K562 (cell line): ENCODE measurements around the gene SHLD1. TPM values are rescaled to one million over a fixed set of nuclear protein-coding genes. Genes with fewer than 3 reads are reported as not detected.
A peak's percentile ranks its signal among the peaks of the same experiment; 100 is the strongest.

ENCODE experiments used
- ATAC-seq: fragments of 200-7000 bp; cut with Tn5 transposase; 3 replicates; pipeline ENCODE4 v1.9.1; 2020; ENCODE audit warnings: moderate library complexity
- BruUV-seq: library from RNA; stranded (reverse); fragments of 400-500 nt; replicated peaks from 2 replicates; lab custom pipeline; 2021; lab: Mats Ljungman, UMichigan
- CTCF ChIA-PET: fragments of 300-600 bp; formaldehyde crosslinking; extraction: SDS; loops from one replicate; lab custom pipeline; 2021; ENCODE audit warnings: low intra/inter-chr PET ratio; lab: Yijun Ruan, JAX
- POLR2A ChIA-PET: fragments of 300-600, 350-650 bp; sonication (Branson Sonifier 250); formaldehyde crosslinking; extraction: SDS; loops from one replicate; lab custom pipeline; 2021; ENCODE audit warnings: antibody characterized with exemption, inconsistent platforms; lab: Yijun Ruan, JAX
- DNase-seq, 4 experiments: peaks; one replicate each; pipeline versions ENCODE4 v3.0.0 to v3.0.0-alpha.2; 2011 to 2018; ENCODE audit warnings: low spot score in 3 of 4, mixed read lengths in 3 of 4; ENCODE audit errors: extremely low read depth in 1 of 4
- FAIRE-seq: peaks from 2 replicates; lab custom pipeline; 2011; peaks lifted over from hg19 to GRCh38; lab: Jason Lieb, UNC
- H2AFZ ChIP-seq: 2 replicates; pipeline ENCODE4 v1.6.0; 2011; ENCODE audit warnings: low read depth, low read length, control low read depth, inconsistent platforms
- H3K27ac ChIP-seq: fragments of 200-600 bp; 3 replicates; pipeline ENCODE4 v1.8.0; 2011; ENCODE audit warnings: low read depth, mild to moderate bottlenecking, control low read depth, inconsistent platforms, low read length, moderate library complexity, mixed read lengths; ENCODE audit errors: extremely low read depth
- H3K27me3 ChIP-seq, 2 experiments: fragments of 300-600 bp in 1 of 2; 2 replicates in 1 of 2; 3 replicates in 1 of 2; pipeline versions ENCODE4 v1.6.0 to v1.8.0; 2011; ENCODE audit warnings: inconsistent platforms in 2 of 2, low read length in 2 of 2, mild to moderate bottlenecking in 1 of 2, mixed read lengths in 1 of 2, moderate library complexity in 1 of 2; ENCODE audit not compliant: control insufficient read depth in 2 of 2, insufficient read depth in 2 of 2
- H3K36me3 ChIP-seq: fragments of 300-600 bp; 3 replicates; pipeline ENCODE4 v1.8.0; 2011; ENCODE audit warnings: mild to moderate bottlenecking, low read length, inconsistent platforms; ENCODE audit not compliant: control insufficient read depth, insufficient read depth
- H3K4me1 ChIP-seq, 2 experiments: fragments of 200-600 bp in 1 of 2; replicated peaks in 1 of 2; 2 replicates in 1 of 2; 3 replicates in 1 of 2; pipeline versions ENCODE4 v1.5.1 to v1.8.0; 2011; ENCODE audit warnings: inconsistent platforms in 2 of 2, low read length in 2 of 2, mild to moderate bottlenecking in 1 of 2, mixed read lengths in 1 of 2, moderate library complexity in 1 of 2; ENCODE audit not compliant: control insufficient read depth in 2 of 2, insufficient read depth in 2 of 2
- H3K4me2 ChIP-seq: 2 replicates; pipeline ENCODE4 v1.6.1; 2011; ENCODE audit warnings: low read length, control low read depth, inconsistent platforms, mixed read lengths; ENCODE audit not compliant: insufficient read depth
- H3K4me3 ChIP-seq: fragments of 200-600 bp; sonication (generic), shearing (Covaris generic); 2 replicates; pipeline ENCODE4 v1.5.1; 2016; ENCODE audit warnings: control low read depth, inconsistent platforms
- H3K79me2 ChIP-seq: fragments of 200-600 bp; 3 replicates; pipeline ENCODE4 v1.8.0; 2011; ENCODE audit warnings: low read length, inconsistent platforms; ENCODE audit not compliant: control insufficient read depth, insufficient read depth
- H3K9ac ChIP-seq, 2 experiments: 2 replicates each; pipeline versions ENCODE4 v1.6.0 to v1.6.1; 2011; ENCODE audit warnings: low read depth in 2 of 2, low read length in 2 of 2, control low read depth in 1 of 2, inconsistent platforms in 1 of 2, mild to moderate bottlenecking in 1 of 2, mixed read lengths in 1 of 2; ENCODE audit not compliant: insufficient read depth in 1 of 2
- H3K9me1 ChIP-seq: one replicate; pipeline ENCODE4 v1.6.0; 2011; ENCODE audit warnings: inconsistent platforms, mild to moderate bottlenecking, low read length, moderate library complexity; ENCODE audit not compliant: control insufficient read depth, insufficient read depth
- H3K9me3 ChIP-seq: replicated peaks from 2 replicates; pipeline ENCODE4 v1.5.1; 2011; ENCODE audit warnings: low read depth, low read length, inconsistent platforms; ENCODE audit not compliant: control insufficient read depth, insufficient read depth
- H4K20me1 ChIP-seq: replicated peaks from 2 replicates; pipeline ENCODE4 v1.6.1; 2011; ENCODE audit warnings: low read length, inconsistent platforms, mixed read lengths; ENCODE audit not compliant: control insufficient read depth, insufficient read depth
- CXXC5 ChIP-seq: fragments of 250-450 bp; sonication (Bioruptor Pico); IDR thresholded peaks from 2 replicates; pipeline ENCODE4 v1.8.0; 2022; ENCODE audit warnings: inconsistent platforms, mild to moderate bottlenecking, moderate library complexity
- DPF2 ChIP-seq: fragments of 450-650 bp; IDR thresholded peaks from 2 replicates; pipeline ENCODE4 v1.6.1; 2016
- GATA2 ChIP-seq: sonication (generic); formaldehyde crosslinking; IDR thresholded peaks from 2 replicates; pipeline ENCODE4 v1.4.0; 2020; ENCODE audit warnings: mild to moderate bottlenecking, missing genetic modification reagents
- GMEB1 ChIP-seq: fragments of 250-450 bp; sonication (Bioruptor Pico); IDR thresholded peaks from 2 replicates; pipeline ENCODE4 v1.4.0; 2020; ENCODE audit warnings: mild to moderate bottlenecking
- ID3 ChIP-seq, 2 experiments: fragments of 250-450 bp in 1 of 2; fragments of 450-650 bp in 1 of 2; sonication (Bioruptor Pico) in 1 of 2; IDR thresholded peaks; 2 replicates each; pipeline versions ENCODE4 v1.6.1 to v1.8.0; 2016 to 2021; ENCODE audit warnings: mild to moderate bottlenecking in 2 of 2, moderate library complexity in 2 of 2, missing compliant biosample characterization in 1 of 2, missing genetic modification characterization in 1 of 2
- KLF16 ChIP-seq: IDR thresholded peaks from 2 replicates; pipeline ENCODE4 v1.6.1; 2016; ENCODE audit warnings: antibody characterized with exemption
- LCOR ChIP-seq: sonication (generic); formaldehyde crosslinking; IDR thresholded peaks from 2 replicates; pipeline ENCODE4 v1.8.0; 2022; ENCODE audit warnings: mild to moderate bottlenecking, missing genetic modification reagents
- NR2C1 ChIP-seq, 2 experiments: fragments of 450-650 bp; IDR thresholded peaks; 2 replicates each; pipeline ENCODE4 v1.6.1; 2017; ENCODE audit warnings: mild to moderate bottlenecking in 2 of 2, antibody characterized with exemption in 1 of 2, inconsistent platforms in 1 of 2, missing compliant biosample characterization in 1 of 2, missing genetic modification characterization in 1 of 2
- TAL1 ChIP-seq: fragments of 450-650 bp; IDR thresholded peaks from 2 replicates; pipeline ENCODE4 v1.6.1; 2016; ENCODE audit warnings: mild to moderate bottlenecking
- TEAD4 ChIP-seq, 2 experiments: sonication (generic) in 1 of 2; formaldehyde crosslinking in 1 of 2; IDR thresholded peaks; 2 replicates each; pipeline versions ENCODE4 v1.6.1 to v1.8.0; 2012 to 2022; ENCODE audit warnings: borderline replicate concordance in 1 of 2, inconsistent platforms in 1 of 2, low read length in 1 of 2, mild to moderate bottlenecking in 1 of 2, missing genetic modification reagents in 1 of 2
- ZFX ChIP-seq: sonication (generic); formaldehyde crosslinking; IDR thresholded peaks from 2 replicates; pipeline ENCODE4 v1.8.0; 2022; ENCODE audit warnings: mild to moderate bottlenecking, missing genetic modification reagents, moderate library complexity
- ZNF592 ChIP-seq: fragments of 450-650 bp; IDR thresholded peaks from 2 replicates; pipeline ENCODE4 v1.6.1; 2017; ENCODE audit warnings: antibody characterized with exemption, mild to moderate bottlenecking
- WGBS: fragments of 100-300 bp; shearing (Covaris generic); methylation state at CpG from one replicate; pipeline ENCODE4 v1.1.6; 2016; ENCODE audit warnings: low coverage, mixed read lengths; ENCODE audit not compliant: insufficient coverage; ENCODE audit errors: missing lambda C conversion rate; 5-methylcytosine and 5-hydroxymethylcytosine counted together
- in situ Hi-C: fragments of 300-500 bp; cut with MboI; formaldehyde crosslinking; loops from 4 replicates; pipeline ENCODE4 v1.15.0; 2018; ENCODE audit warnings: inconsistent platforms, mixed read lengths
- intact Hi-C: fragments of 100-400 bp; cut with micrococcal nuclease; formaldehyde crosslinking; loops from 2 replicates; pipeline ENCODE4 v1.14.2; 2022
- polyA plus RNA-seq, 8 experiments: library from polyadenylated mRNA; depleted of rRNA in 4 of 8; stranded (reverse) in 5 of 8; unstranded in 3 of 8; fragments of >200 nt; fragmentation: Nextera tagmentation in 2 of 8; fragmentation: Illumina TruSeq in 1 of 8; extraction: Ambion mirVana in 2 of 8; extraction: Trizol in 1 of 8; gene quantifications; 2 replicates each; pipeline versions ENCODE4 v1.2.1 to v1.2.3, GENCODE V29; 2011 to 2014; ENCODE audit warnings: inconsistent platforms in 1 of 8, missing spikeins in 1 of 8
- total RNA-seq, 7 experiments: library from RNA; depleted of rRNA in 6 of 7; stranded (reverse); fragments of >200 nt in 6 of 7; fragmentation: Illumina TruSeq in 2 of 7; extraction: Trizol in 2 of 7; gene quantifications; 2 replicates each; pipeline versions ENCODE4 v1.2.1 to v1.2.3, GENCODE V29; 2011 to 2021; ENCODE audit warnings: low replicate concordance in 1 of 7

The SHLD1 gene
- total and polyA plus RNA-seq, 9 of the 15 experiments (the other 6 are each of a cell fraction or from before 2014, with no cell fraction given): 3.7 to 21.6 (median 8.2) TPM

DNA sequence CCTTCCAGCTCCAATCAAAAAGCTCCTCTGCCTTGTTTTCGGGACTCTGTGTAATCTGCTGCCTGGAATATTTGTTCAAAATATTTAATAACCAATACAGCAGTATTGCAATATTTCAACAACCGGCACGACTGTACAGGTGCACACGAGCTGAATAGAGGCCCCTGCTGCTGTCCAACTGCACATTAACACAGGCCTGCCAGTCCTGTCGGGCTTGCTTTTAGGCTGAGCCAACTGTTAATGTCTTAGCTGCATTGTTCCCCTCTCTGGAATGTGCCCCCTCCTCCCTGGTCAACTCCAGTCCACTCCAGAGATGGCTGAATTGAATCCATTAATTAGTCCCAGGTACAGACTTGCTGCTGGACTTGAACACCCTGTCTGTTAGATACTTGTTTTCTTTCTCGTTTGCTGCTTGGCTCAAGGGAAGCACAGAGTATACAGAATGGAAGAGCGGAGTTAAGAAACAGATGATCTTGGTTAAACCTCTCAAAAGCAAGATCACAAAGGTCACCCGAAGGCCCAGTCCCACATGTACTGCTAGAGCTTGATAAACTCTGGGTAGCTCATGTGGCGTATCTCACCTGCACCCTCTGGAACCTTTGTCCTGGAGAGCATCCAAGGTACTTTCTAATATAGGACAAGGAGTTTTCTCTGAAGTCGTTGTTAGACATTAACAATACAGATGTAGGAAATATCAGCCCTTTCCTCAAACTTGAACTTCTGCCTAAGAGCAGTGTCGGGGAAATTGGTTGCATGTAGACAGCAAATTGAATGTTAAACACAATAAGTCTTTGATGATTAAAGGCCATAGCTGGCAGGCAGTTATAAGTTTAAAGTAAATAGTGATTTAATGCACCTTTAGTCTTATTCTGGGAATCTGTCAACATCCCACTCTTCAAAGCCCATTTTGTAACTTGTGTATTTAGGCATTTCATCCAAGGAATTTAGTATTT, 31.9 kb downstream of the SHLD1 start:
- peak overlapping the region in 1 of 2 experiments; percentile 39; a peak in 2 of 4 replicates for H3K9ac ChIP-seq
- ATAC-seq: peak; percentile 75
- H3K4me2 ChIP-seq: peak overlapping the region; percentile 60
- H3K36me3 ChIP-seq: peaks cover 6% of the 10 kb centered on the region; the same call in 1 of the 3 replicates
- peak; percentile 91 for FAIRE-seq
- POLR2A ChIA-PET: interaction anchor here (0.7 kb wide), 1 partner anchor 31 kb away, joined by 3 read pairs; no protein-coding TSS in a partner anchor
- H3K4me3 ChIP-seq: no peak overlapping the region
- CTCF ChIA-PET: no interaction called here
- intact Hi-C loops (loop anchor here (5.0 to 10.0 kb wide), 3 partner anchors 40 to 107 kb away; no protein-coding TSS in a partner anchor), in situ Hi-C loops (loop anchor here (25.0 kb wide), 1 partner anchor 220 kb away; no protein-coding TSS in a partner anchor)
- H3K79me2 ChIP-seq: no peaks in the 10 kb centered on the region; the same call in 2 of the 3 replicates
- peak overlapping the region; percentile 66 for H3K27ac ChIP-seq
- H3K4me1 ChIP-seq: peaks cover 46 to 51% of the 10 kb centered on the region in 2 experiments
- no peaks in the 10 kb centered on the region for H3K27me3 ChIP-seq
- 0 out of 2 replicates have a peak overlapping the region, but pooled peaks have one; percentile 16 for H2AFZ ChIP-seq
- no TSS peak for BruUV-seq
- H3K9me3 ChIP-seq: no peaks in the 10 kb centered on the region
- WGBS: 21% methylated on average over 10 of the region's 11 CpGs
- peak; percentile 42 to 89 (median 60) for DNase-seq
- no peaks in the 10 kb centered on the region for H3K9me1 ChIP-seq
- H4K20me1 ChIP-seq: no peaks in the 10 kb centered on the region
- TF ChIP-seq KLF16 (peak; percentile 76; the same call in 1 of the 2 replicates), DPF2 (peak; percentile 69), CXXC5 (CRISPR knock-in tag) (peak; percentile 27), TAL1 (peak; percentile 83), ZNF592 (peak; percentile 80), ID3 (CRISPR knock-in tag; IDR thresholded peaks at IDR 0.05) (no peak), ID3 (tag; IDR thresholded peaks at IDR 0.05) (0 out of 2 replicates have a peak, but pooled peaks have one; percentile 34), NR2C1 (IDR thresholded peaks at IDR 0.05) (0 out of 2 replicates have a peak, but pooled peaks have one; percentile 19), NR2C1 (tag; IDR thresholded peaks at IDR 0.05) (no peak; the same call in 1 of the 2 replicates), ZFX (CRISPR knock-in tag) (peak; percentile 55), GATA2 (CRISPR knock-in tag) (0 out of 2 replicates have a peak, but pooled peaks have one; percentile 26), TEAD4 (IDR thresholded peaks at IDR 0.05; ENCODE audit: low read length) (peak; percentile 88), TEAD4 (CRISPR knock-in tag; IDR thresholded peaks at IDR 0.05; ENCODE audit: borderline replicate concordance) (no peak), LCOR (no peak), GMEB1 (no peak)
